ENCODE measurements around the gene CNTRL. TPM values are rescaled to one million over a fixed set of nuclear protein-coding genes. Genes with fewer than 3 reads are reported as not detected.

CNTRL gene, protein sequence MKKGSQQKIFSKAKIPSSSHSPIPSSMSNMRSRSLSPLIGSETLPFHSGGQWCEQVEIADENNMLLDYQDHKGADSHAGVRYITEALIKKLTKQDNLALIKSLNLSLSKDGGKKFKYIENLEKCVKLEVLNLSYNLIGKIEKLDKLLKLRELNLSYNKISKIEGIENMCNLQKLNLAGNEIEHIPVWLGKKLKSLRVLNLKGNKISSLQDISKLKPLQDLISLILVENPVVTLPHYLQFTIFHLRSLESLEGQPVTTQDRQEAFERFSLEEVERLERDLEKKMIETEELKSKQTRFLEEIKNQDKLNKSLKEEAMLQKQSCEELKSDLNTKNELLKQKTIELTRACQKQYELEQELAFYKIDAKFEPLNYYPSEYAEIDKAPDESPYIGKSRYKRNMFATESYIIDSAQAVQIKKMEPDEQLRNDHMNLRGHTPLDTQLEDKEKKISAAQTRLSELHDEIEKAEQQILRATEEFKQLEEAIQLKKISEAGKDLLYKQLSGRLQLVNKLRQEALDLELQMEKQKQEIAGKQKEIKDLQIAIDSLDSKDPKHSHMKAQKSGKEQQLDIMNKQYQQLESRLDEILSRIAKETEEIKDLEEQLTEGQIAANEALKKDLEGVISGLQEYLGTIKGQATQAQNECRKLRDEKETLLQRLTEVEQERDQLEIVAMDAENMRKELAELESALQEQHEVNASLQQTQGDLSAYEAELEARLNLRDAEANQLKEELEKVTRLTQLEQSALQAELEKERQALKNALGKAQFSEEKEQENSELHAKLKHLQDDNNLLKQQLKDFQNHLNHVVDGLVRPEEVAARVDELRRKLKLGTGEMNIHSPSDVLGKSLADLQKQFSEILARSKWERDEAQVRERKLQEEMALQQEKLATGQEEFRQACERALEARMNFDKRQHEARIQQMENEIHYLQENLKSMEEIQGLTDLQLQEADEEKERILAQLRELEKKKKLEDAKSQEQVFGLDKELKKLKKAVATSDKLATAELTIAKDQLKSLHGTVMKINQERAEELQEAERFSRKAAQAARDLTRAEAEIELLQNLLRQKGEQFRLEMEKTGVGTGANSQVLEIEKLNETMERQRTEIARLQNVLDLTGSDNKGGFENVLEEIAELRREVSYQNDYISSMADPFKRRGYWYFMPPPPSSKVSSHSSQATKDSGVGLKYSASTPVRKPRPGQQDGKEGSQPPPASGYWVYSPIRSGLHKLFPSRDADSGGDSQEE (N-terminal part only)
- total RNA-seq (2022; extraction: Qiagen RNA extraction): 5.0 to 6.7 TPM (median 6.3 TPM) in 5 replicates

DNA sequence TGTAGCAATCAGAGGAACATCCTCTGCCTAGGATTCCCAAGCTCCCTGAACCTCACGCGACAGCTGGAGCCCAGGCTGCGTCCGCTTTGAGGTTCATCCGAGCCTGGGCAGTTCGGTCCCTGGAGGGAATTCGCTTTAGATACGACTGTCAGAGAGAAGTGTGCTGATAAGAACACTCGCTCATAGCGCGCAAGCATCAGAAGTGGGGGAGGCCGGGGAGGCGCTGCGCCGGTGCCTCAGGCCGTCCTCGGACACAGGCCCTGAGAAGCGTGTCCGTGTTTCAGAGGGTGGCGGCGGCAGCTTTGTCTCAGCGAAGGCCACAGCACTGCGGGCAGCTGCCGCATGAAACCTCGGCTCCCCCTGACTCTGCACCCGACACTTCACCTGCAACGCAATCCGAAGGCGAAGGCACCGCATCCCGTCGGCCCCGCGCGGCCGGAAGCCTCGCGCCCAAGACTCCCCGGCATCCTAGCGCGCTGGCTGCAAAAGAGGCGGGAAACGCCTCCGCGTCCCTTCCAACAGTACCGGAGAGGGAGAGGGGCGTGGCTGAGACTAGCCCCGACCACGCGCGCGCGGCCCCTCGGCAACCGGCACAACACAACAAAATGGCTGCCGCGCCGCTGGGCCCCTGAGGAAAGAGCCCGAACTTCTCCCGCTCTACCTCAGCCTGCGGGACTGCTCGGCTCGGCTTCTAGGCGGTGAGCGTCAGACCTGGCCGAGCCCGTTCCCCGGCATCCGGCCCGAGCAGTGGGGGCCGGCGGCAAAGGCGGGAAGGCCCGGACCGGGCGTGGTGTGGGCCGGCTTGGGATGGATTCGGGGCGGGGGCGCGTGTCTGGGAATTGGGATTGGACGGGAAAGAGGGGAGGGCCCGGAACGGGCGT is at the start of gene CNTRL:
TSS of gene CNTRL (plus strand) at position 586 of the 881 bp plus-strand sequence. CDS start 13,372 bp downstream, outside the sequence.

DNA sequence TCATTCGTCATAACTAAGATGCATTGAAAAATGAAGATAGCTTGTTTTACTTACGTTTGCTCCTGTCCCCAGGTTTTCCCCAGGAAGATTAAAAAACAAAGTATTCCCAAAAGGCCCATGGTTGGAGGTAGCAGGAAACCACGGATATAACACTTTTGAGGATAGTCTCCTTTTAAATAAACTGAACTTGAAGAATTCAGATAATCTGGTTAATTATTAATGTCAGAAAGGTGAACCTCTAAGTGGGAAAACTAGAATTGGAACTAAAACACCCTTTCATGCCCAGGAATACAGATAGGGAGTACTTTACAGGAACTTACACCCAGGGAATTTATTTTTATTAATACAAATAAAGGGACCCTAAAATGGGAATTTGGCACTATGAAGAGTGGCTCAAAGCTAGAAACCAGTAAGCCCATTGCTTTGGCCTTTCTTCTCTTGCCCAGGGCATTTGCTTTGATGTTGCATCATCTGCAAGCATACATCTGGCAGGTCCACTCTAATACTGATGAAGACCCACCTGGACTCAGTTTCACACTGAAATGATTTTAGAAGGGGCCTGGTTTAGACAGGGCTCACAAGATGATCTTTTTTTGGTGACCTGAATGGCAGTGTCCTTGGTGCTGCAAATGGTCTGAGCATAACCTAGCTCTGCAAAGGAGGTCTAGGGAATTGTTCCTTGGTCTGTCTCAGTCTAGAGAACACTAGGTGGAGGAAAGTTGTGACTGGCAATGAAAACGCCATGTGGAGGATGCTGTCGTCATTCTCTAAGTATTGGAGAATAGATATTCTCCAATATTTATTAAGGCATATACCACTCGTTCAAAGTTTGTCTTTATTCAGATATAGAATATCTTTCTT is 24.4 kb upstream of the CNTRL start, which contains the start of gene C5:
TSS of gene C5 (minus strand) at position 148 of the 861 bp plus-strand sequence. CDS start at position 119, 29 bp downstream.

DNA sequence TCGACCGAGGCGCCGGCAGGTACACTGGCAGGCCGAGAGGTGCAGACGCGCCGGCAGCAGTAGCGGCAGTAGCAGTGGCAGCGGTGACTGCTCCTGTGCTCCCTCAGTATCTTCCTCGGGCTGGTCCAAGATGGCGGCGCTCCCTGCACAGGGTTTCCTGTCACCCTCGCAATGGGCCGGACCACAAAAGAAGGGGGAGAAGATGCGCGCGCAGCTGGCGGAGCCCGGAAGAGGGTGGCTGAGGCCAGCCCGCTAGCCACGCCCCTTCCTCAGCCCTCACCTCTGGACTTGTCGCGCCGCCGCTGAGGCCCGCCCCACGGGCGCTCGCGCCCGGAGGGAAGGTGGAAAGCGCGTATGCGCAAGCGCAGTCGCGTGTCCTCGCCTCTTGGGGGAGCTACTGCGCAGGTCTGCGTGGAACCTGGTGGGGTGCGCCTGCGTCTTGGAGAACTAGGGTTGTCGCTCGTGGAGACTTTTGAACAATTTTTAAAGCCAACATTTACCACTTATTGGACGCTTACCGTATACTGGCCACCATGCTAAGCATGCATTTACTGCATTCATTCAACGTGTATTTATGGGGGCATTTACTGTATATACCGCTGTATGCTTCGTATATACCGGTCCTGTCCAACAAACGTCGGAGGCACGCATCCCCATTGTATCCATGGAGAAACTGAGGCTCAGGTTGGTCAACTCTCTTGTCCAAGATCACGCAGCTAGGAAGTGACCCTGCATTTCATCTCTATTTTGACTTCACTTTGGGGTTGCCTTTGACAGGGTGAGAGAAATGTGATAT is 127.2 kb downstream of the CNTRL start, which contains the start of gene RAB14:
TSS of gene RAB14 (minus strand) at position 132 of the 796 bp plus-strand sequence. CDS start 8,457 bp downstream, outside the sequence.

Other genes starting within 250 kb of the CNTRL start
- 27.4 to 30.4 TPM (median 29.8 TPM) in 5 replicates for gene PSMD5, start 232.0 kb upstream of the CNTRL start, total RNA-seq (2022; extraction: Qiagen RNA extraction)
- gene PHF19, start 197.8 kb upstream of the CNTRL start, total RNA-seq (2022; extraction: Qiagen RNA extraction): 93.1 to 135 TPM (median 123 TPM) in 5 replicates
- gene TRAF1, start 148.2 kb upstream of the CNTRL start, total RNA-seq (2022; extraction: Qiagen RNA extraction): 2.2 to 3.2 TPM (median 2.5 TPM) in 5 replicates
- 11.2 to 14.4 TPM (median 12.4 TPM) in 5 replicates for gene C5, start 24.7 kb upstream of the CNTRL start, total RNA-seq (2022; extraction: Qiagen RNA extraction)
- 46.1 to 50.1 TPM (median 46.3 TPM) in 5 replicates for gene RAB14, start 126.9 kb downstream of the CNTRL start, total RNA-seq (2022; extraction: Qiagen RNA extraction)
- gene GSN, start 193.2 kb downstream of the CNTRL start, total RNA-seq (2022; extraction: Qiagen RNA extraction): 62.9 to 78.1 TPM (median 73.0 TPM) in 5 replicates

Data from A549 treated with Mapracorat at 1 μM for 4 hours (cell line).